HEK293 (cell line): ENCODE results near the gene SAMD1.

Source experiments
- CTCF ChIA-PET: fragments of 350-600 bp; formaldehyde crosslinking; extraction: SDS; loops from one replicate; lab custom pipeline; 2021; ENCODE audit warnings: antibody characterized with exemption; lab: Yijun Ruan, JAX
- POLR2A ChIA-PET: fragments of 300-600 bp; formaldehyde crosslinking; extraction: SDS; loops from one replicate; lab custom pipeline; 2020; ENCODE audit warnings: antibody characterized with exemption, inconsistent platforms; lab: Yijun Ruan, JAX
- H3K27ac ChIP-seq: fragments of 200-500 bp; sonication (Bioruptor generic); 2 replicates; pipeline ENCODE4 v1.5.1; 2014; ENCODE audit warnings: low read depth, low read length, control low read depth, inconsistent platforms; ENCODE audit errors: extremely low read depth
- H3K36me3 ChIP-seq, 2 experiments: fragments of 200-500 bp in 1 of 2; sonication (Bioruptor generic) in 1 of 2; 1 replicate in 1 of 2; 2 replicates in 1 of 2; pipeline ENCODE4 v1.5.1; 2014 to 2017; ENCODE audit warnings: inconsistent platforms in 2 of 2, low read length in 2 of 2; ENCODE audit not compliant: control insufficient read depth in 2 of 2, insufficient read depth in 1 of 2
- H3K4me1 ChIP-seq: fragments of 200-500 bp; sonication (Bioruptor generic); 2 replicates; pipeline ENCODE4 v1.5.1; 2014; ENCODE audit warnings: mild to moderate bottlenecking, low read length, inconsistent platforms; ENCODE audit not compliant: control insufficient read depth, insufficient read depth
- H3K4me3 ChIP-seq: 2 replicates; pipeline ENCODE4 v1.5.1; 2011; ENCODE audit warnings: low read depth, mild to moderate bottlenecking, control low read depth, low read length, moderate library complexity
- H3K9me3 ChIP-seq: fragments of 200-500 bp; sonication (Bioruptor generic); 2 replicates; pipeline ENCODE4 v1.5.1; 2014; ENCODE audit warnings: low read depth, low read length, inconsistent platforms; ENCODE audit not compliant: control insufficient read depth, insufficient read depth
- GLI2 ChIP-seq: fragments of 450-650 bp; formaldehyde crosslinking; IDR thresholded peaks from 2 replicates; pipeline ENCODE4; 2017; ENCODE audit warnings: missing biosample characterization, missing genetic modification characterization, low read depth, borderline replicate concordance
- SCRT1 ChIP-seq: fragments of 450-650 bp; formaldehyde crosslinking; IDR thresholded peaks from 2 replicates; pipeline ENCODE4 v1.5.1; 2016; ENCODE audit warnings: missing biosample characterization, missing genetic modification characterization, borderline replicate concordance
- SCRT2 ChIP-seq: fragments of 450-650 bp; formaldehyde crosslinking; IDR thresholded peaks from 2 replicates; pipeline ENCODE4 v1.5.1; 2016; ENCODE audit warnings: missing biosample characterization, missing genetic modification characterization
- SP3 ChIP-seq: fragments of 450-650 bp; formaldehyde crosslinking; IDR thresholded peaks from 2 replicates; pipeline ENCODE4 v1.5.1; 2016; ENCODE audit warnings: missing biosample characterization, missing genetic modification characterization
- ZBTB7A ChIP-seq: fragments of 450-650 bp; formaldehyde crosslinking; IDR thresholded peaks from 2 replicates; pipeline ENCODE4 v1.5.1; 2016; ENCODE audit warnings: low read depth, missing biosample characterization, missing genetic modification characterization
- ZEB2 ChIP-seq: fragments of 450-650 bp; formaldehyde crosslinking; IDR thresholded peaks from 2 replicates; pipeline ENCODE4 v1.5.1; 2016; ENCODE audit warnings: missing biosample characterization, missing genetic modification characterization
- ZNF132 ChIP-seq: fragments of 450-650 bp; formaldehyde crosslinking; IDR thresholded peaks from 2 replicates; pipeline ENCODE4 v1.5.1; 2017; ENCODE audit warnings: missing biosample characterization, missing genetic modification characterization, borderline replicate concordance
- ZNF133 ChIP-seq: fragments of 450-650 bp; formaldehyde crosslinking; IDR thresholded peaks from 2 replicates; pipeline ENCODE4 v1.5.1; 2016; ENCODE audit warnings: missing biosample characterization, missing genetic modification characterization
- ZNF202 ChIP-seq: fragments of 450-650 bp; formaldehyde crosslinking; IDR thresholded peaks from 2 replicates; pipeline ENCODE4 v1.5.1; 2016; ENCODE audit warnings: missing biosample characterization, missing genetic modification characterization, borderline replicate concordance
- ZNF274 ChIP-seq, 2 experiments: fragments of 200-500 bp in 1 of 2; fragments of 450-650 bp in 1 of 2; sonication (Bioruptor generic) in 1 of 2; formaldehyde crosslinking in 1 of 2; IDR thresholded peaks; 2 replicates each; pipeline versions ENCODE4 v1.5.1 to v1.6.1; 2014 to 2016; ENCODE audit warnings: borderline replicate concordance in 1 of 2, inconsistent platforms in 1 of 2, low read length in 1 of 2, missing biosample characterization in 1 of 2, missing genetic modification characterization in 1 of 2
- ZNF335 ChIP-seq: fragments of 450-650 bp; formaldehyde crosslinking; conservative IDR thresholded peaks from 2 replicates; pipeline ENCODE4 v1.5.1; 2016; ENCODE audit warnings: missing biosample characterization, missing genetic modification characterization
- ZNF404 ChIP-seq: fragments of 450-650 bp; formaldehyde crosslinking; IDR thresholded peaks from 2 replicates; pipeline ENCODE4 v1.5.1; 2017; ENCODE audit warnings: missing biosample characterization, missing genetic modification characterization
- ZNF473 ChIP-seq: fragments of 450-650 bp; formaldehyde crosslinking; IDR thresholded peaks from 2 replicates; pipeline ENCODE4 v1.5.1; 2017; ENCODE audit warnings: missing biosample characterization, missing genetic modification characterization
- ZNF629 ChIP-seq: fragments of 450-650 bp; formaldehyde crosslinking; IDR thresholded peaks from 2 replicates; pipeline ENCODE4 v1.5.1; 2017; ENCODE audit warnings: missing biosample characterization, missing genetic modification characterization
- ZNF654 ChIP-seq: fragments of 450-650 bp; formaldehyde crosslinking; IDR thresholded peaks from 2 replicates; pipeline ENCODE4 v1.5.1; 2016; ENCODE audit warnings: low read depth, missing biosample characterization, missing genetic modification characterization
- ZNF707 ChIP-seq: fragments of 450-650 bp; formaldehyde crosslinking; IDR thresholded peaks from 2 replicates; pipeline ENCODE4 v1.5.1; 2016; ENCODE audit warnings: missing biosample characterization, missing genetic modification characterization
- ZNF747 ChIP-seq: fragments of 450-650 bp; formaldehyde crosslinking; IDR thresholded peaks from 2 replicates; pipeline ENCODE4 v1.5.1; 2016; ENCODE audit warnings: missing biosample characterization, missing genetic modification characterization
- ZNF76 ChIP-seq: fragments of 450-650 bp; formaldehyde crosslinking; IDR thresholded peaks from 2 replicates; pipeline ENCODE4; 2016; ENCODE audit warnings: low read depth, missing biosample characterization, missing genetic modification characterization, borderline replicate concordance
- TF ChIP-seq, protein P1 (sequence below): fragments of 450-650 bp; formaldehyde crosslinking; IDR thresholded peaks from 2 replicates; pipeline ENCODE4 v1.5.1; 2016; ENCODE audit warnings: missing biosample characterization, missing genetic modification characterization
- TF ChIP-seq, protein P2 (sequence below): fragments of 450-650 bp; formaldehyde crosslinking; IDR thresholded peaks from 2 replicates; pipeline ENCODE4 v1.5.1; 2016; ENCODE audit warnings: missing biosample characterization, missing genetic modification characterization
- TF ChIP-seq, protein P3 (sequence below): fragments of 450-650 bp; formaldehyde crosslinking; IDR thresholded peaks from 2 replicates; pipeline ENCODE4 v1.5.1; 2017; ENCODE audit warnings: missing biosample characterization, missing genetic modification characterization
- TF ChIP-seq, protein P4 (sequence below): fragments of 450-650 bp; formaldehyde crosslinking; IDR thresholded peaks from 2 replicates; pipeline ENCODE4 v1.5.1; 2016; ENCODE audit warnings: missing biosample characterization, missing genetic modification characterization

The SAMD1 gene

DNA sequence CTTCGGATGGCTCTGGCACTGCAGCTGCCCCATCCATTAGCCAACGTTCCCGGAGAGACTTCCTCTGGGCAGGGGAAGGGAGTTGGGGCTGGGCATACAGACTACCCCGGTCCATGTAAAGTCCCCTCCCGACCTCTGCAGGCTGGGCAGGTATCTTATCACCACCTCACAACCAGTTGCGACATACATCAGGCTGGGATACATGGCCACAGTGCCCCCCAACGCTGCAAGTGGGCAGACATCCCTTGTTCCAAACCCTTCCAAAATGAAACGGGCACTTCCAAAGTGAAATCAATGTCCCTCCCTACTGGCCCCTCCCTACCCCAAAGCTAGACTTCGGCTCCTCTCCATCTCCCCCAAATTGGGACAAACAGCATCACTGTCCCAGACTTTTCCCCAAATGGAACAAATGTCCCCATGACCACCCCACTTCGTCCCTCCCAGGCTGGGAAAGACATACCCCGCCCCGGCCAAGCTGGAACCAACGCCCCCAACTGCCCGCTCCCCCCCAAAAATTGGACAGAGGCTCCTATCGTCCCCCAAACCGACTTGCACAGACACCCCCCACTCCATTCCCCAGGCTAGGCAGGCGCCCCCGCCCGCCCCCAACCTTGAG lies 33.7 kb downstream of the SAMD1 start (continued):
- TF ChIP-seq, protein P1, sequence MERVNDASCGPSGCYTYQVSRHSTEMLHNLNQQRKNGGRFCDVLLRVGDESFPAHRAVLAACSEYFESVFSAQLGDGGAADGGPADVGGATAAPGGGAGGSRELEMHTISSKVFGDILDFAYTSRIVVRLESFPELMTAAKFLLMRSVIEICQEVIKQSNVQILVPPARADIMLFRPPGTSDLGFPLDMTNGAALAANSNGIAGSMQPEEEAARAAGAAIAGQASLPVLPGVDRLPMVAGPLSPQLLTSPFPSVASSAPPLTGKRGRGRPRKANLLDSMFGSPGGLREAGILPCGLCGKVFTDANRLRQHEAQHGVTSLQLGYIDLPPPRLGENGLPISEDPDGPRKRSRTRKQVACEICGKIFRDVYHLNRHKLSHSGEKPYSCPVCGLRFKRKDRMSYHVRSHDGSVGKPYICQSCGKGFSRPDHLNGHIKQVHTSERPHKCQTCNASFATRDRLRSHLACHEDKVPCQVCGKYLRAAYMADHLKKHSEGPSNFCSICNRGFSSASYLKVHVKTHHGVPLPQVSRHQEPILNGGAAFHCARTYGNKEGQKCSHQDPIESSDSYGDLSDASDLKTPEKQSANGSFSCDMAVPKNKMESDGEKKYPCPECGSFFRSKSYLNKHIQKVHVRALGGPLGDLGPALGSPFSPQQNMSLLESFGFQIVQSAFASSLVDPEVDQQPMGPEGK (tag by site-specific recombination): peak; percentile 73
- TF ChIP-seq, protein P2, sequence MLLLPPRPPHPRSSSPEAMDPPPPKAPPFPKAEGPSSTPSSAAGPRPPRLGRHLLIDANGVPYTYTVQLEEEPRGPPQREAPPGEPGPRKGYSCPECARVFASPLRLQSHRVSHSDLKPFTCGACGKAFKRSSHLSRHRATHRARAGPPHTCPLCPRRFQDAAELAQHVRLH: no peak
- TF ChIP-seq ZNF707 (tag by site-specific recombination): no peak
- no peak for TF ChIP-seq ZNF747 (tag by site-specific recombination)
- TF ChIP-seq ZNF76: no peak
- no peak for TF ChIP-seq ZNF133 (tag by site-specific recombination)
- no peak for TF ChIP-seq SCRT2 (tag by site-specific recombination)
- TF ChIP-seq ZNF654: no peak
- TF ChIP-seq ZNF404 (tag by site-specific recombination): no peak
- peak; percentile 59 for TF ChIP-seq ZNF335 (tag by site-specific recombination)
- no peak for TF ChIP-seq ZBTB7A (tag by site-specific recombination)
- TF ChIP-seq ZNF132: no peak
- no peak for TF ChIP-seq ZNF629 (tag by site-specific recombination)
- TF ChIP-seq ZNF202 (tag by site-specific recombination): no peak
- TF ChIP-seq ZNF274 (IDR thresholded peaks at IDR 0.05; ENCODE audit: low read length): no peak
- no peak for TF ChIP-seq ZNF274 (tag by site-specific recombination; IDR thresholded peaks at IDR 0.05; ENCODE audit: borderline replicate concordance)
- TF ChIP-seq ZNF473 (tag by site-specific recombination): no peak
- no peak for TF ChIP-seq GLI2 (tag by site-specific recombination)
- no peak for TF ChIP-seq ZEB2 (tag by site-specific recombination)
- TF ChIP-seq SP3: no peak; the same call in 1 of the 2 replicates

DNA sequence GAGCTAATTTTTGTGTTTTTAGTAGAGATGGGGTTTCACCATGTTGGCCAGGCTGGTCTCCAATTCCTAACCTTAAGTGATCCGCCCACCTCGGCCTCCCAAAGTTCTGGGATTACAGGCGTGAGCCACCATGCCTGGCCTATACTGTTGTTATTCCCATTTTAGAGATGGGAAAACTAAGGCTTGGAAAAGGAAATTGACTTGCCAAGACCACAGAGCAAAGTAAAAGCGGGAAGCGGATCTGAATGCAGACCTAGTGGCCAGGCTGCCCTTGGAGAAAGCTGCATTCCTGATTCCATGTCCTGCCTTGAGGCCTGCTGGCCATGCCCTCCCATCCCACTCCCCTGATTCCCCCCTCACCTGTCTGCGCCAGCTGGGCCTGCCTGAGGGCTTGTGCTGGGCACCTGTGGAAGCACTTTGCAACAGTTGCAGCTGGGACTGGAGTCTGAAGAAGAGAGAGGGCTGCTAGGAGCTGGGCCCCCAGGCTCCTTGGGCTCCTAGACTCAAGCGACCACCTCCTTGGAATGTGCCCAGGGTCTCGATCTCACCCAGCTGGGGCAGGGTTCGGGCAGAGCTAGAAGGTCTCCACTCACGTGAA lies 34.4 kb downstream of the SAMD1 start:
- no peaks in the 10 kb centered on the region for H3K36me3 ChIP-seq
- ChIA-PET CTCF (interaction anchor here (0.6 to 6.9 kb wide), 3 partner anchors 11 to 15 kb away, joined by 3 to 80 read pairs (median 3); partner anchors contain the start of gene MISP3), POLR2A (no interaction called here)
- no peaks in the 10 kb centered on the region for H3K9me3 ChIP-seq
- peak; percentile 89 for TF ChIP-seq SCRT1
- TF ChIP-seq, protein P3, sequence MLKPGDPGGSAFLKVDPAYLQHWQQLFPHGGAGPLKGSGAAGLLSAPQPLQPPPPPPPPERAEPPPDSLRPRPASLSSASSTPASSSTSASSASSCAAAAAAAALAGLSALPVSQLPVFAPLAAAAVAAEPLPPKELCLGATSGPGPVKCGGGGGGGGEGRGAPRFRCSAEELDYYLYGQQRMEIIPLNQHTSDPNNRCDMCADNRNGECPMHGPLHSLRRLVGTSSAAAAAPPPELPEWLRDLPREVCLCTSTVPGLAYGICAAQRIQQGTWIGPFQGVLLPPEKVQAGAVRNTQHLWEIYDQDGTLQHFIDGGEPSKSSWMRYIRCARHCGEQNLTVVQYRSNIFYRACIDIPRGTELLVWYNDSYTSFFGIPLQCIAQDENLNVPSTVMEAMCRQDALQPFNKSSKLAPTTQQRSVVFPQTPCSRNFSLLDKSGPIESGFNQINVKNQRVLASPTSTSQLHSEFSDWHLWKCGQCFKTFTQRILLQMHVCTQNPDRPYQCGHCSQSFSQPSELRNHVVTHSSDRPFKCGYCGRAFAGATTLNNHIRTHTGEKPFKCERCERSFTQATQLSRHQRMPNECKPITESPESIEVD: no peak
- peak; percentile 88 for TF ChIP-seq SCRT2 (tag by site-specific recombination)
- TF ChIP-seq, protein P4, sequence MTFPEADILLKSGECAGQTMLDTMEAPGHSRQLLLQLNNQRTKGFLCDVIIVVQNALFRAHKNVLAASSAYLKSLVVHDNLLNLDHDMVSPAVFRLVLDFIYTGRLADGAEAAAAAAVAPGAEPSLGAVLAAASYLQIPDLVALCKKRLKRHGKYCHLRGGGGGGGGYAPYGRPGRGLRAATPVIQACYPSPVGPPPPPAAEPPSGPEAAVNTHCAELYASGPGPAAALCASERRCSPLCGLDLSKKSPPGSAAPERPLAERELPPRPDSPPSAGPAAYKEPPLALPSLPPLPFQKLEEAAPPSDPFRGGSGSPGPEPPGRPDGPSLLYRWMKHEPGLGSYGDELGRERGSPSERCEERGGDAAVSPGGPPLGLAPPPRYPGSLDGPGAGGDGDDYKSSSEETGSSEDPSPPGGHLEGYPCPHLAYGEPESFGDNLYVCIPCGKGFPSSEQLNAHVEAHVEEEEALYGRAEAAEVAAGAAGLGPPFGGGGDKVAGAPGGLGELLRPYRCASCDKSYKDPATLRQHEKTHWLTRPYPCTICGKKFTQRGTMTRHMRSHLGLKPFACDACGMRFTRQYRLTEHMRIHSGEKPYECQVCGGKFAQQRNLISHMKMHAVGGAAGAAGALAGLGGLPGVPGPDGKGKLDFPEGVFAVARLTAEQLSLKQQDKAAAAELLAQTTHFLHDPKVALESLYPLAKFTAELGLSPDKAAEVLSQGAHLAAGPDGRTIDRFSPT (tag by site-specific recombination): 0 out of 2 replicates have a peak, but pooled peaks have one; percentile 34
- H3K27ac ChIP-seq: no peak overlapping the region
- H3K4me3 ChIP-seq: no peak overlapping the region
- H3K4me1 ChIP-seq: peaks cover 4% of the 10 kb centered on the region
